Fibroblast of skin of right biceps (primary cell): Measurements from ENCODE around the gene PCDHGA4.
"Not testable (repeated sequence)": the region's sequence is repeated elsewhere in the genome, so short reads cannot be mapped to it uniquely, and the experiment has no call there.

Experiments used
- DNase-seq: peaks from one replicate; pipeline ENCODE4 v3.0.0-alpha.2; 2013

Gene PCDHGA4

DNA sequence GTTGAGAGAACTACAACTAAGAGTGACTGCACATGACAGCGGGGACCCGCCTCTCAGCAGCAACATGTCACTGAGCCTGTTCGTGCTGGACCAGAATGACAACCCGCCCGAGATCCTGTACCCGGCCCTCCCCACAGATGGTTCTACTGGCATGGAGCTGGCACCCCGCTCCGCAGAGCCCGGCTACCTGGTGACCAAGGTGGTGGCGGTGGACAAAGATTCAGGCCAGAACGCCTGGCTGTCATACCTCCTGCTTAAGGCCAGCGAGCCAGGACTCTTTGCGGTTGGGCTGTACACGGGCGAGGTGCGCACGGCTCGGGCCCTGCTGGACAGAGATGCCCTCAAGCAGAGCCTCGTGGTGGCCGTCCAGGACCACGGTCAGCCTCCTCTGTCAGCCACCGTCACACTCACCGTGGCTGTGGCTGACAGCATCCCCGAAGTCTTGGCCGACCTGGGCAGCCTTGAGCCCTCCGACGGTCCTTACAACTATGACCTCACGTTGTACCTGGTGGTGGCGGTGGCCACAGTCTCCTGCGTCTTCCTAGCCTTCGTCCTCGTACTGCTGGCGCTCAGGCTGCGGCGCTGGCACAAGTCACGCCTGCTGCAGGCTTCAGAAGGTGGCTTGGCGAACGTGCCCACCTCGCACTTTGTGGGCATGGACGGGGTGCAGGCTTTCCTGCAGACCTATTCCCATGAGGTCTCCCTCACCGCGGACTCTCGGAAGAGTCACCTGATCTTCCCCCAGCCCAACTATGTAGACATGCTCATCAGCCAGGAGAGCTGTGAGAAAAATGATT is 29.8 kb downstream of the PCDHGA4 start:
- DNase-seq, result no peak

DNA sequence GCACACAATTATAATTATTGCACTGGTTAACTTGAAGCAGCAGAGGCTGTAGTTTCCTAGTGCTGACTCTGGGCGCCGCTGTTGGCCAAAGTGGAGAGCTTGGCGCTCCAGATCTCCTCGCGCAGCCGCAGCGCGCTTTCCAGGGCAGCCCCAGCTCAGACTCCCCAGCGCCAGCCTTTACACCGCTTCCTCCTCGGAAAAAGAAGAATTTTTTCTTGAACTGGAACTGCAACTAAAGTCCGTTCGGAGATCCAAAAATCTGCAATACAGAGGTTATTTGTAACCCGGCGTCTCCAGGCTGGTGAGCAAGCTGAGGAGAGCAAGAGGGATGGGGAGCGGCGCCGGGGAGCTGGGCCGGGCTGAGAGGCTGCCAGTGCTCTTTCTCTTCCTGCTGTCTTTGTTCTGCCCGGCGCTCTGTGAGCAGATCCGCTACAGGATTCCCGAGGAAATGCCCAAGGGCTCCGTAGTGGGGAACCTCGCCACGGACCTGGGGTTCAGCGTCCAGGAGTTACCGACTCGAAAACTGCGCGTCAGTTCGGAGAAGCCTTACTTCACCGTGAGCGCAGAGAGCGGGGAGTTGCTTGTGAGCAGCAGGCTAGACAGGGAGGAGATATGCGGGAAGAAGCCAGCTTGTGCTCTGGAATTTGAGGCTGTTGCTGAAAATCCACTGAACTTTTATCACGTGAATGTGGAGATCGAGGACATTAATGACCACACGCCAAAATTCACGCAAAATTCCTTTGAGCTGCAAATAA is 32.9 kb downstream of the PCDHGA4 start, which contains the start of gene PCDHGB4:
Gene PCDHGB4 (plus strand): TSS at position 142 of the 755 bp plus-strand sequence. CDS start 187 bp downstream, at position 329.
- DNase-seq, result peak; percentile 68

DNA sequence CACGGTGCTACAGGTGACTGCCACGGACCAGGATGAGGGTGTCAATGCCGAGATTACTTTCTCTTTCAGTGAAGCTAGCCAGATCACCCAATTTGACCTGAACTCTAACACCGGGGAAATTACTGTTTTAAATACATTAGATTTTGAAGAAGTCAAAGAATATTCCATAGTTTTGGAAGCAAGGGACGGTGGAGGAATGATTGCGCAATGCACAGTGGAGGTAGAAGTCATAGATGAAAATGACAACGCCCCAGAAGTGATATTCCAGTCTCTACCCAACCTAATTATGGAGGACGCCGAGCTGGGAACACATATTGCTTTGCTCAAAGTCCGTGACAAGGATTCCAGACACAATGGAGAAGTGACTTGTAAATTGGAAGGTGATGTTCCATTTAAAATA is 33.8 kb downstream of the PCDHGA4 start:
- no peak for DNase-seq

DNA sequence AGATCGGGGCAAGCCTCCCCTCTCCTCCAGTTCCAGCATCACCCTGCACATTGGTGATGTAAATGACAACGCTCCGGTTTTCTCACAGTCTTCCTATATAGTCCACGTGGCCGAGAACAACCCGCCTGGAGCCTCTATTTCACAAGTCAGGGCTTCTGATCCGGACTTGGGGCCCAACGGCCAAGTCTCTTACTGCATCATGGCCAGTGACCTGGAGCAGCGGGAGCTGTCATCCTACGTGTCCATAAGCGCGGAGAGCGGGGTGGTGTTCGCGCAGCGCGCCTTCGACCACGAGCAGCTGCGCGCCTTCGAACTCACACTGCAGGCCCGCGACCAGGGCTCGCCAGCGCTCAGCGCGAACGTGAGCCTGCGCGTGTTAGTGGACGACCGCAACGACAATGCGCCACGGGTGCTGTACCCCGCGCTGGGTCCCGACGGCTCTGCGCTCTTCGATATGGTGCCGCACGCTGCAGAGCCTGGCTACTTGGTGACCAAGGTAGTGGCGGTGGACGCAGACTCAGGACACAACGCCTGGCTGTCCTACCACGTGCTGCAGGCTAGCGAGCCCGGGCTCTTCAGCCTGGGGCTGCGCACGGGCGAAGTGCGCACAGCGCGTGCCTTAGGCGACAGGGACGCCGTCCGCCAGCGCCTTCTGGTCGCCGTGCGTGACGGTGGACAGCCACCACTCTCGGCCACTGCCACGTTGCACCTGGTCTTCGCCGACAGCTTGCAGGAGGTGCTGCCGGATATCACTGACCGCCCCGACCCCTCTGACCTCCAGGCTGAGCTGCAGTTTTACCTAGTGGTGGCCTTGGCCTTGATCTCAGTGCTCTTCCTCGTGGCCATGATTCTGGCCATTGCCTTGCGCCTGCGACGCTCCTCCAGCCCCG is 34.6 kb downstream of the PCDHGA4 start:
- no peak for DNase-seq

DNA sequence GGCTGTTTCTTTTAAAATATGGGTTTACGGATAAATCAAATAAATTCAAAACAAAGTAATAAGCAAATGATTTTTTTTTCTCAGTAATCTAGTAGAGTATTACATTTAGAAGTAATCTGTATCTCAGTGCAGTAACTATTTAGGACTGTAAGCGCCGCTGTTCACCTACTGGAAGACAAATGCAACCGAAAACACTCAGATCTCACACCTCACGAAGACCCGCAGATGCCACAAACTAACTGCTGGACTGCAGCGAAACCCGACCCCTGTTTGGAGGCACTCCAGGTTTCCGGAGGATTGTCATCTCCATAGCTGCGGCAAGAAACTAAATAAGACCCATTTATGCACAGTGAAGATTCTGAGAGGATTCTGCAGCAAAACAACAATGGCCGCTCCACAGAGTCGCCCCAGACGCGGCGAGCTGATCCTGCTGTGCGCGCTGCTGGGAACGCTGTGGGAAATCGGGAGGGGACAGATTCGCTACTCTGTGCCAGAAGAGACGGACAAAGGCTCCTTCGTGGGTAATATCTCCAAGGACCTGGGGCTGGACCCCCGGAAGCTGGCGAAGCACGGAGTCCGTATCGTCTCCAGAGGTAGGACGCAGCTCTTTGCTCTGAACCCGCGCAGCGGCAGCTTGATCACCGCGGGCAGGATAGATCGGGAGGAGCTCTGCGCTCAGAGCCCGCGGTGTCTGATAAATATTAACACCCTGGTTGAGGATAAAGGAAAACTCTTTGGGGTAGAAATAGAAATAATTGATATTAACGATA is 37.8 kb downstream of the PCDHGA4 start, which contains the start of gene PCDHGA8:
Gene PCDHGA8 (plus strand): TSS at position 205 of the 770 bp plus-strand sequence. CDS start 181 bp downstream, at position 386.
- peak; percentile 57 for DNase-seq

DNA sequence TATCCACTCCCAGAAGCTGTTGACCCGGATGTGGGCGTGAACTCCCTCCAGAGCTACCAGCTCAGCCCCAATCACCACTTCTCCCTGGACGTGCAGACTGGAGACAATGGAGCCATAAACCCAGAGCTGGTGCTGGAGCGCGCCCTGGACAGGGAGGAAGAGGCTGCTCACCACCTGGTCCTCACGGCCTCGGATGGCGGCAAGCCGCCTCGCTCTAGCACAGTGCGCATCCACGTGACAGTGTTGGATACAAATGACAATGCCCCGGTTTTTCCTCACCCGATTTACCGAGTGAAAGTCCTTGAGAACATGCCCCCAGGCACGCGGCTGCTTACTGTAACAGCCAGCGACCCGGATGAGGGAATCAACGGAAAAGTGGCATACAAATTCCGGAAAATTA is 38.4 kb downstream of the PCDHGA4 start:
- no peak for DNase-seq

DNA sequence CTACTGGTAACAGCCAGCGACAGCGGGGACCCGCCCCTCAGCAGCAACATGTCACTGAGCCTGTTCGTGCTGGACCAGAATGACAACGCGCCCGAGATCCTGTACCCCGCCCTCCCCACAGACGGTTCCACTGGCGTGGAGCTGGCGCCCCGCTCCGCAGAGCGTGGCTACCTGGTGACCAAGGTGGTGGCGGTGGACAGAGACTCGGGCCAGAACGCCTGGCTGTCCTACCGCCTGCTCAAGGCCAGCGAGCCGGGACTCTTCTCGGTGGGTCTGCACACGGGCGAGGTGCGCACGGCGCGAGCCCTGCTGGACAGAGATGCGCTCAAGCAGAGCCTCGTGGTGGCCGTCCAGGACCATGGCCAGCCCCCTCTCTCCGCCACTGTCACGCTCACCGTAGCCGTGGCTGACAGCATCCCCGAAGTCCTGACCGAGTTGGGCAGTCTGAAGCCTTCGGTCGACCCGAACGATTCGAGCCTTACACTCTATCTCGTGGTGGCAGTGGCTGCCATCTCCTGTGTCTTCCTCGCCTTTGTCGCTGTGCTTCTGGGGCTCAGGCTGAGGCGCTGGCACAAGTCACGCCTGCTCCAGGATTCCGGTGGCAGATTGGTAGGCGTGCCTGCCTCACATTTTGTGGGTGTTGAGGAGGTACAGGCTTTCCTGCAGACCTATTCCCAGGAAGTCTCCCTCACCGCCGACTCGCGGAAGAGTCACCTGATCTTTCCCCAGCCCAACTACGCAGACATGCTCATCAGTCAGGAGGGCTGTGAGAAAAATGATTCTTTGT is 39.8 kb downstream of the PCDHGA4 start:
- DNase-seq, result not testable (repeated sequence)

DNA sequence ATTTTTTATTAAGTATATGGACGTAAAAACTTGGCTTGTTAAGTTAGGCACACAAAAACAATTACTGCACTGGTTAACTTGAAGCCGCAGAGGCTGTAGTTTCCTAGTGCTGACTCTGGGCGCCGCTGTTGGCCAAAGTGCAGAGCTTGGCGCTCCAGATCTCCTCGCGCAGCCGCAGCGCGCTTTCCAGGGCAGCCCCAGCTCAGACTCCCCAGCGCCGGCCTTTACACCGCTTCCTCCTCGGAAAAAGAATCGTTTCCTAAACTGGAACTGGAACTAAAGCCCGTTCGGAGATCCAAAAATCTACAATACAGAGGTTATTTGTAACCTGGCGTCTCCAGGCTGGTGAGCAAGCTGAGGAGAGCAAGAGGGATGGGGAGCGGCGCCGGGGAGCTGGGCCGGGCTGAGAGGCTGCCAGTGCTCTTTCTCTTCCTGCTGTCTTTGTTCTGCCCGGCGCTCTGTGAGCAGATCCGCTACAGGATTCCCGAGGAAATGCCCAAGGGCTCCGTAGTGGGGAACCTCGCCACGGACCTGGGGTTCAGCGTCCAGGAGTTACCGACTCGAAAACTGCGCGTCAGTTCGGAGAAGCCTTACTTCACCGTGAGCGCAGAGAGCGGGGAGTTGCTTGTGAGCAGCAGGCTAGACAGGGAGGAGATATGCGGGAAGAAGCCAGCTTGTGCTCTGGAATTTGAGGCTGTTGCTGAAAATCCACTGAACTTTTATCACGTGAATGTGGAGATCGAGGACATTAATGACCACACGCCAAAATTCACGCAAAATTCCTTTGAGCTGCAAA is 43.1 kb downstream of the PCDHGA4 start, which contains the start of gene PCDHGB5:
Gene PCDHGB5 (plus strand): TSS at position 192 of the 796 bp plus-strand sequence. CDS start 181 bp downstream, at position 373.
- peak; percentile 70 for DNase-seq

DNA sequence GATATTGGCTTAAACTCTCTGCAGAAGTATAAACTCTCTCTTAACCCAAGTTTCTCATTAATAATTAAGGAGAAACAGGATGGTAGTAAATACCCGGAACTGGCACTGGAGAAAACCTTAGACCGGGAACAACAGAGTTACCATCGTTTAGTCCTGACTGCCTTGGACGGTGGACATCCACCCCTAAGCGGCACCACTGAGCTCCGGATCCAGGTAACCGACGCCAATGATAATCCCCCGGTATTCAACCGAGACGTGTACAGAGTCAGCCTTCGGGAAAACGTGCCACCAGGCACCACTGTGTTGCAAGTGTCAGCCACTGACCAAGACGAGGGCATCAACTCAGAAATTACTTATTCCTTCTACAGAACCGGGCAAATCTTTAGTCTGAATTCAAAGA is 43.8 kb downstream of the PCDHGA4 start:
- no peak for DNase-seq

DNA sequence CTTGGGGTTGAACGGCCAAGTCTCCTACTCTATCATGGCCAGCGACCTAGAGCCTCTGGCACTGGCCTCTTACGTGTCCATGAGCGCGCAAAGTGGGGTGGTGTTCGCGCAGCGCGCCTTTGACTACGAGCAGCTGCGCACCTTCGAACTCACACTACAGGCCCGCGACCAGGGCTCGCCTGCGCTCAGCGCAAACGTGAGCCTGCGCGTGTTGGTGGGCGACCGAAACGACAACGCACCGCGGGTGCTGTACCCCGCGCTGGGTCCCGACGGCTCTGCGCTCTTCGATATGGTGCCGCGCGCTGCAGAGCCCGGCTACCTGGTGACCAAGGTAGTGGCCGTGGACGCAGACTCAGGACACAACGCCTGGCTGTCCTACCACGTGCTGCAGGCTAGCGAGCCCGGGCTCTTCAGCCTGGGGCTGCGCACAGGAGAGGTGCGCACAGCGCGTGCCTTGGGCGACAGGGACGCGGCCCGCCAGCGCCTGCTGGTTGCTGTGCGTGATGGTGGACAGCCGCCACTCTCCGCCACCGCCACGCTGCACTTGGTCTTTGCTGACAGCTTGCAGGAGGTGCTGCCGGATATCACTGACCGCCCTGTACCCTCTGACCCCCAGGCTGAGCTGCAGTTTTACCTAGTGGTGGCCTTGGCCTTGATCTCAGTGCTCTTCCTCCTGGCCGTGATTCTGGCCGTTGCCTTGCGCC is 44.9 kb downstream of the PCDHGA4 start:
- DNase-seq, result no peak

DNA sequence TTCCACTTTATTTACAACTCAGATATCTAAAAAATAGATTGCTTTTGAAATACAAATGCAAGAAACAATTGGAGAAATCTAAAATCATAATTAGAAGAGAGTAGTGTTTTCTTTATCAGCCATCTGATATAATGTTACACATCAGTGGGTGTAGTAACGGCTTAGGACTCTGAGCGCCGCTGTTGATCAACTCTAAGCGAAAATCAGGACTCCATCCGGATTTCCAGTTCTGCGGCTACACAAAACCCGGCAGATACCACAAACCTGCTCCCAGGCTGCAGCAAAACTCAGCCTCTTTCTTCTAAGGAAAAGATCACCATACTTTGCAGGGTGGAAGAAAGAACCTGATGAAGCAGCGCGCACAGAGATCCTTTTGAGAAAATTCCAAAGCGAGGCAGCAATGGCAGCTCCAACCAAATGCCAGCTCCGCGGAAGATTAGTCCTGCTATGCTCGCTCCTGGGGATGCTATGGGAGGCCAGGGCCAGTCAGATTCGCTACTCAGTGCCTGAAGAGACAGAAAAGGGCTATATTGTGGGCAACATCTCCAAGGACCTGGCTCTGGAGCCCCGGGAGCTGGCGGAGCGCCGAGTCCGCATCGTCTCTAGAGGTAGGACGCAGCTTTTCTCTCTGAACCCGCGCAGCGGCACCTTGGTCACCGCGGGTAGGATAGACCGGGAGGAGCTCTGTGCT is 47.9 kb downstream of the PCDHGA4 start, which contains the start of gene PCDHGA9:
Gene PCDHGA9 (plus strand): TSS at position 226 of the 691 bp plus-strand sequence. CDS start 175 bp downstream, at position 401.
- DNase-seq, result peak; percentile 48

DNA sequence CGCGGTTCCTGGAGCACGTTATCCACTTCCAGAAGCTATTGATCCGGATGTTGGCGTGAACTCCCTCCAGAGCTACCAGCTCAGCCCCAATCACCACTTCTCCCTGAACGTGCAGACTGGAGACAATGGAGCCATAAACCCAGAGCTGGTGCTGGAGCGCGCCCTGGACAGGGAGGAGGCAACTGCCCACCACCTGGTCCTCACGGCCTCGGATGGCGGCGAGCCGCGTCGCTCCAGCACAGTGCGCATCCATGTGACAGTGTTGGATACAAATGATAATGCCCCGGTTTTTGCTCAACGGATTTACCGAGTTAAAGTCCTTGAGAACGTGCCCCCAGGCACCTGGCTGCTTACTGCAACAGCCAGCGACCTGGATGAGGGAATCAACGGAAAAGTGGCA is 48.6 kb downstream of the PCDHGA4 start:
- no peak for DNase-seq
